Hepatic stellate cell (primary cell): ENCODE results near the gene WWOX.
"Not testable (repeated sequence)": the region's sequence is repeated elsewhere in the genome, so short reads cannot be mapped to it uniquely, and the experiment has no call there.

Experiments
- DNase-seq: peaks from one replicate; pipeline ENCODE4 v3.0.0; 2011; ENCODE audit warnings: low spot score

WWOX gene

DNA sequence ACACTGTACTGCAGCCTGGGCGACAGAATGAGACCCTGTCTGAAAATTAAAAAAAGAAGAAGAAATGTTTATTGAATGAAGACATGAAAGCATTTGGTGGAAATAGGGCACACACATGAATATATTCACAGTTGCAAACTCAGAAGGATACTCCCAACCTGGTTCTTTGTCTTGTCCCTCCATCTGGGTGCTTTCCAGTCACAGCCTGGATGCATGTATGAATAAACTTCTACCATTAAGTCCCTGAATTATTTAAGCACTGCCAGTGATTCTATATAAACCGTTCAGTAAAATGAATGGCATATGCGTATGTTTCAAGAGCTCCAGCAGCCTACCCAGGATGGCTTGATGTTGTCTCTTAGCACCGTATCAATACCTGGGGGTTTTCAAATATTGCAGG, 591.1 kb downstream of the WWOX start:
- no peak for DNase-seq

DNA sequence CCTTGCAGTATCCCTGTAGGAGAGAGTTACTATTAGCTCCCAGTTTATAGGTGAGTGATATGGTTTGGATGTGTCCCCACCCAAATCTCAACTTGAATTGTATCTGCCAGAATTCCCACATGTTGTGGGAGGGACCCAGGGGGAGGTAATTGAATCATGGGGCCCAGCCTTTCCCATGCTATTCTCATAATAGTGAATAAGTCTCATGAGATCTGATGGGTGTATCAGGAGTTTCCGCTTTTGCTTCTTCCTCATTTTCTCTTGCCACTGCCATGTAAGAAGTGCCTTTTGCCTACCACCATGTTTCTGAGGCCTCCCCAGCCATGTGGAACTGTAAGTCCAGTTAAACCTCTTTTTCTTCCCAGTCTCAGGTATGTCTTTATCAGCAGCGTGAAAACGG, 592.3 kb downstream of the WWOX start:
- DNase-seq, result not testable (repeated sequence)

DNA sequence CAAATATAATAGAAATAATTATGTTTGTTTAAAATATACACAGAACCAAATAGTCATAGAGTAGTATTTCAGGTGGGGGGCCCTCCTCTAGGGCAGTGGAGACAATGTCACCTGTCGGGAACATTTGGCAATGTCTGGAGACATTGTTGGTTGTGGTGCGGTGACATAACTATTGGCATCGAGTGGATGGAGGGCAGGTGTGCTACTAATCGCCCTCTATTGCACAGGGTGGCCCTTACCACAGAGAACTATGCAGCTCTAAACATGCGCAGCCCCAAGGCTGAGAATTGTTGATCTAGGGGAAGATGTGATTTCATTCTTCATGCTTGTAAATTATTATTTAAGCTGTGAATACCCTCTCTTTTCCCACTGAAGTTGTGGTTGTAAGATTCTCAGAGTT, 594.0 kb downstream of the WWOX start:
- DNase-seq, result no peak

DNA sequence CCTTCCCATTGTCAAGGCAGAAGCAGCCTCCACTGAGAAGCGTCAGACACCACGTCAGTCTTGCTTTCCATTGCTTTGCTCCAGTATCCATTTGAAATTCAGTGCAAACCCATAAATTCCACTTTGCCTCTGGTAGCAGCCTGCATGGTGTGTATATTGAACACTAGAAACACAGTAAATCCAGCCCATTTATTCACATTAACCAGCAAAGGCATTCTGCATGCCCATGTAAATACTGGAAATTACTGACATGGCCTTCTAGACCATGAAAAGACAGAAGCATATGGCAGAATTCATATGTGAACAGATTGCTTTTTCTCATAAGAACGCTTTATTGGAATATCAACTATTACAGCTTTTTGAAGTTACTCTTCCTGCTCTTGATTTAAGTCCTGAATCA, 595.0 kb downstream of the WWOX start:
- DNase-seq, result no peak

DNA sequence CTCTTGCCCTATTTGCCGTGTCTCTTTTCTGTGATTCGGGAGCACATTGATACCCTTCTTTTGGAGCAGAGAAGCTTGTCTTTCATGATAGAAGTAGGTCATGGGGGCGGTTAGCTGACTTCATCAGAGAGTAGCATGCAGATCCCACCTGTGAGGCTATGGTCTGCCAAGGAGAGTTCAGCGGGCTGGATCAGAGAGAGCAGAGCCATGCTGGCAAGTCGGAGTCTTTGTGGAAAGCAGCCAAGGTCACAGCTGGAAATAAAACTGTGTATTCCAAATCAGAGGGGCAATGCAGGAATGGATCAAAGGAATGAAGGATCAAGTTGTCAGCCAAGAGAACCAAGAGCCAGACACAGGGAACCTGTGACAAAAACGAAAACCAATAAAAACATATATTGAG, 595.9 kb downstream of the WWOX start:
- DNase-seq, result no peak

DNA sequence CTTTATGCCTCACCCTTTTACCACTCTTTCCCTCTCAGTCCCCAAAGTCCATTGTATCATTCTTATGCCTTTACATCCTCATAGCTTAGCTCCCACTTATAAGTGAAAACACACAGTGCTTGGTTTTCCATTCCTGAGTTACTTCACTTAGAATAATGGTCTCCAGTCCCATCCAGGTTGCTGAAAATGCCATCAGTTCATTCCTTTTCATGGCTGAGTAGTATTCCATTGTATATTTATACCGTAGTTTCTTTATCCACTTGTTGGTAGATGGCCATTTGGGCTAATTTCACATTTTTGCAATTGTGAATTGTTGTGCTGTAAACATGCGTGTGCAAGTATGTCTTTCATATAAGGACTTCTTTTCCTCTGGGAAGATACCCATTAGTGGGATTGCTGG, 597.3 kb downstream of the WWOX start:
- DNase-seq, result no peak

DNA sequence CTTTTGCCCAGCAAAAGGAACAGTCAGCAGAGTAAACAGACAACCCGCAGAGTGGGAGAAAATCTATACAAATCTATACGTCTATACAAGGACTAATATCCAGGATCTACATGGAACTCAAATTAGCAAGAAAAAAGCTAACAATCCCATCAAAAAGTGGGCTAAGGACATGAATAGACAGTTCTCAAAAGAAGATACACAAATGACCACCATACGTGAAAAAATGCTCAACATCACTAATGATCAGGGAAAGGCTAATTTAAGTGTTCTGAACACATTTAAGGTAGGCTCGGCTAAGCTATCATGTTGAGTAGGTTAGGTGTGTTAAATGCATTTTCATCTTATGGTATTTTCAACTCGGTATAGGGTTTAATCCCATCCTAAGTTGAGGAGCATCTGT, 598.0 kb downstream of the WWOX start:
- DNase-seq, result no peak

DNA sequence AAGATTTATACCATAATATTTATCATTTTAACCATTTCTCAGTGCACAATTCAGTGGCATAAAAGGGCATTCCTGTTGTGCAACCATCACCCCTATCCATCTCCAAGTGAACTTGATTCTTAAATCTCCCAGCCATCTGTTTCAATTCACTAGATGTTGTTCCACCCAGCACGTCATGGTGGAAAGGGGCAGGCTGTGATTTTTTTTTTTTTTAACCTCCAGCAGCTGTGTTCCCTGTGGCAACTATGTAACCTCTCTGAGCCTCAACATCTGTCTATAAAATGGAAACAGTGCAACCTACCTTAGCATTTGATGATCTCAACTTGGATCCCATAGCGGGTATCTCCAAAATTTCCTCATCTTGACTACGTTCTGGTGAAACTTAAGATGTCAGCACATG, 604.5 kb downstream of the WWOX start:
- no peak for DNase-seq

DNA sequence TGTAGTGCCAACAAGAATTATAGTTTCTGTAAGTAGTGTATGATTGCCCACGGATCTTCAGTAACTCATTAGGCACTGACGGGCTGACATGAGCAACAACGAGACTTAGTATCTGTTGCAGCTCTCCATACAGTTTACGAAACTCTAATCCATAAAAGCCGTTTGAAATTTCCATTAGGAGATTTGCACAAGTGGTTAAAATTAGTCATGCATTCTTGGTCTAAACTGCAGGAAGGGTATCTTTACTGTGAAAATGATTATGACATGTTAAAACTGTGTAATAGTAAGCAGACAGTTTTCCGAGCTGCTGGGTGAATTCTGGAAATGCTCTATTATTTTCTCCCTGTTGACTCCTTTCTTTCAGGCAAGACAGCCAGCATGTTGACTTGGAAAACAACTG, 605.0 kb downstream of the WWOX start:
- DNase-seq, result no peak

DNA sequence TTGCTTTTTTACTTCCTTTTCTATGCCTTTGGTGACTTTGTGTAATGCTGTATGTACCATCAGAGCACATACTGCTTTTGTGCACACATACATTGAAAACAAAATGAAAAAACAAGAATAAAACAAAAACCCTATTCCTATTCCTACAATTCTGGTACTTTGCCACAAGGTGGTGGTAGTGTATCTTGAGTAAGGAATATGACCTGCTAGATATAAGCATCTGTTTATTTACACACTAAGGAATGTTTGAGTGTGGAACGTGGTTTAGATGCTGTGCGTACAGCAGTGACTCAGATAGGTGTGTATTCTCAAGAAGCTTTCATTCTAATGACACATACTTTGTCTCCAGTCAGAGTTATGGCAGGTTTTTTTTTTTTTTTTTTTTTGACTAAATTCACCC, 606.2 kb downstream of the WWOX start:
- no peak for DNase-seq

DNA sequence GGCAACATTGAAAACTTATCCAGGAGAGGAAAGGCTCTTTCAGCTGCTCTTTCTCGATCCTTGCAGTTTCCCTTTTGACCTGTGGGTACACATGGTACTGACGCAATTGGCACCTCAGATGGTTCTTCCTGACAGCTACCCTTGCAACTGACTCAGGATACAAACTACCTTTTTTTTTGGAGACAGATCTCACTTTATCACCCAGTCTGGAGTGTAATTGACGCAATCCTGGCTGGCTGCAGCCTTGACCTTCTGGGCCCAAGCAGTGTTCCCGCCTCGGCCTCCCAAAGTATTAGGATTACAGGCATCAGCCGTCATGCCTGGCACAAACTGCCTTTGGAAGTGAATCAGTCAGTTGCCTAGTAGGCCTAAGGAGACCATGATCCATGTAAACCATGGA, 607.2 kb downstream of the WWOX start:
- DNase-seq, result no peak

DNA sequence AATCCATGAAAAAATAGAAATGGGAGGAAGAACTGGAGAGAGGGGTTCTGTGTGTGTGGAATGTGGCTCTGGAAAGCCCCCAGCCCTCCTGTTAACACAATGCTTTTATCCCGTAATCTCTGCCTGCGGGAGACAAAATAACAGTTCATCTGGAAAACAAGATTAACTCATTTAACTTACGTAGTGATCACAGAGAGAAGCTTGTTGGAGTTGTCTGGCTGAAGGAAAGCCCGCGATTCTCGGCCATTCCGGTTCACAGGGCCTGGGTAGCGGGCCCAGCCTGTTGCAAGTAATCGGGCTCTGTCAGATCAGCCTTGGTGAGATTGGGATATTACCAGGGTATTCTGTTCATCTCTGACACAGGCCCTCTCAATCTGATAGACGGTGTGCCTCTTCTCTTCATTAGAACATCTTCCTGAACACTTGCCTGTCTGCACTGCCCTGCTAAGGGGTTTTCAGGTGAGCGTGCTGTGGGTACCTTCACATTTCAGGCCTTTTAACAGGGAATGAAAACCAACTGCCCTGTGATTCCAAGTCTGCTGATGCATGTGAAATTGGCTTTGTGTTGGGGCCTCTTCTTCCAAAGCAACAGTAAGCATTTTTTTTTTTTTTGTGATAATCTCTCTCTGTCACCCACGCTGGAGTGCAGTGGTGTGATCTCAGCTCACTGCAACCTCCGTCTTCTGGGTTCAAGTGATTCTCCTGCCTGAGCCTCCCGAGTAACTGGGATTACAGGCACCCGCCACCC, 609.9 kb downstream of the WWOX start:
- no peak for DNase-seq

DNA sequence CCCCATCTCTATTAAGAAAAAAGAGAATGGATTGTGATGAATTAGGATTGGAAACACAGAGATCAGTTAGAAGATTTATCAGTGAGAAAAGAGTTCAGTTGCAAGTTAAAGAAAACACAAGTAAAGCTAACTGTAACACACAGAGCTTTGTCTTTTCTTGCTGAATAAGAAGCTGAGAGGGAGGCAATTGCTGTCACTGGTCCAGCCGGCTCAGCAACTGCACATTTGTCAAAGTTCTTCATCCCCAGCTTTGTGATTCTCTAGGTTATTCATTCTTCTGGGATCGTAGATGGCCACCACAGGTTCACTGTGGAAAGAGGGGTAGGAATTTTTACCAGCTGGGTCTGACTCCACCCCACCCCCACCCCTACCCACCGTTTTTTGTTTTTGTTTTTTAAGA, 615.7 kb downstream of the WWOX start:
- DNase-seq, result no peak

DNA sequence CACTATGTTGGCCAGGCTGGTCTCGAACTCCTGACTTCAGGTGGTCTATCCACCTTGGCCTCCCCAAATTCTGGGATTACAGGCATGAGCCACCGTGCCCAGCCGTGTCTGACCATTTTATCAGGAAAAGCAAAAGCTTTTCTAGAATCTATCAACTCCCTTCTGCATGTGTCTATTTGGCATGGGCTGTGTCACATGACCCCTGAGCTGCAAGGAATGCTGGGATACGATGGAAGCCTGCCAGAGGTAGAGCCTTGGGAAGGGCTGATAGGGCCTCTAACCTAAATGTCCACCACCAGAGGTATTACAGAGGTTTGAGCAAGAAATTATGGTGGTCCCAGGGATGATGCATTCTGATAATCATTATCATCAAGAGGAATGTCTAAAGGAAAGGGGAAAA, 616.2 kb downstream of the WWOX start:
- no peak for DNase-seq

DNA sequence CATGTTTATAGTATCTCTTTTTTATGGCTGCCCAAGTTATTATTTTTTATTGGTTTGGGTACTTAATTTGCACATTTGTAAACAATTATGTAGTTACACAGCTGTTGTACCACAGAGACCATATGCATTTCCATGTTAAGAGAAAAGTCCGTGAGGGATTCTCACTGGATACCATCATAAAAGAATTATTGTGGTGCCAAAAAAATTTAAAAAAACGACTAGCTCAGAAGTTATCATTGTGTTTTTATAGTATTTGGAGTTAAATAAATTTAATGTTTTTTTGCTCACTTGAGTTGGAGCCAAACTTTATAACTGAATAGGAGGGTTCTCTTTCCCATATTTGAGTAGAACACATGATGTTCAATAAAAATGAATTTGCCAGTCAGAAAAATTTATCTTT, 618.7 kb downstream of the WWOX start:
- no peak for DNase-seq

DNA sequence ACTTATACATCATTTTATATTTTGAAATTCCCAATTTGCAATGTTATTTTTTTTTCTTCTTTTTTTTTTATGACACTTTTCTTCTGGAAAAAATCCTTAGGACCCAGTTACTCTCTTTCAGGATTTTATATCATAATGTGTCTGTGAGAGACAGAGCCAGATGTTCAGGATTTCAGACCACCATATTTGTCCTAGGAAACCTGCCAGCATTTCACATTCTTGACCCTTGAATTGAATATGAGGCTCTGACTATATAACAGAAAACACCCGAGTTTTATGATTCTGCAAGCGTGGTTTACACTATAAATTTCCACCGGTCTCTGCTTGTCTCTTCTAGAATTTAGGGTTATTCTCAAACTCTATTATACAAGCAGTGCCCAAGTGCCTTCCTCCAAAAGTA, 621.0 kb downstream of the WWOX start:
- DNase-seq, result no peak

DNA sequence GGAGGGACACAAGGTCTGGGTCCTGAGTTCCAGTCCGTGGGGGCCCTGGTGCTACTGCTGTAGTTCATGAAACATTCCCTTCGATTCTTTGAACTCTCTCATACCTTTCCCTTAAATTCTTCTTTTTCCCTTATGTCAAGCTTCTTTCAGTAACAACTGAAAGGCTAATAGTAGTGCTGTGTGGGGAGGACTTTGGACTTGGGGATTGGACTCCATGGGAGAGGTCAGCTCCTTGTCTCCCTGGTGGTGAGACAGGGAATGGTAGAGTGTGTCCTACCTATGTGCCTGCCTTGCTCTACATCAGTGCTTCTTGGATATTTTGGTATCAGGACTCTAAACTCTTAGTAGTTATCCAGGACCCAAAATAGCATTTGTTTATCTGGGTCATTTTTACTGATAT, 628.1 kb downstream of the WWOX start:
- DNase-seq, result no peak

DNA sequence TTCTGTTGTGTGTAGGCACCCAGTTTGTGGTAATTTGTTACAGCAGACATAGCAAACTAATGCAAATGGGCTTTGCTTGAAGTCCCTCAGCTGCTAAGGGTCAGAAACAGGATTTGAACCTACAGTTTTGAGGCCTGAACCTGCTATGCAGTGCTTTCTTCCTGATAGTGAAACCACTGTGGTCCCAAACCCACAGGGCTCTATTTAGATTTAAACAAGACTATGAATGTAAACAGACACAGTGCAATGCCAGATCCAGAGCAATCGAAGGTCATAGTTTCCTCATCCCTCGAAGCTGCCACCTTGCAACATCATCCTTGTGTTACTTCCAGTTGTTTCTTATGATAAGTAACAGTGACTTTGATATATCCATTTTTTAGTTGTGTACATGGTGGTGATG, 630.2 kb downstream of the WWOX start:
- no peak for DNase-seq

DNA sequence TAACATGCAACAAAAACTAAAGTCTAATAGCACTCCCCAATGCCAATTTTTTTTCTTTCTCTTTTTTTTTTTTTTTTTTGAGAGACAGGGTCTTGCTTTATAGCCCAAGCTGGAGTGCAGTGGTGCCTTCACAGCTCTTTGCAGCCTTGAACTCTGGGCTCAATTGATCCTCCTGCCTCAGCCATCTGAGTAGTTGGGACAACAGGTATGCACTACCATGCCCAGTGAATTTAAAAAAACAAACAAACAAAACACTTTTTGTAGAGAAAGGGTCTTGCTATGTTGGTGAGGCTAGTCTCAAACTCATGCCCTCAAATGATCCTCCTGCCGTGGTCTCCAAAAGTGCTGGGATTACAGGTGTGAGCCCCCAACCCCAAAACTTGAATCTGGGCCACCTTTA, 632.3 kb downstream of the WWOX start:
- DNase-seq, result no peak

DNA sequence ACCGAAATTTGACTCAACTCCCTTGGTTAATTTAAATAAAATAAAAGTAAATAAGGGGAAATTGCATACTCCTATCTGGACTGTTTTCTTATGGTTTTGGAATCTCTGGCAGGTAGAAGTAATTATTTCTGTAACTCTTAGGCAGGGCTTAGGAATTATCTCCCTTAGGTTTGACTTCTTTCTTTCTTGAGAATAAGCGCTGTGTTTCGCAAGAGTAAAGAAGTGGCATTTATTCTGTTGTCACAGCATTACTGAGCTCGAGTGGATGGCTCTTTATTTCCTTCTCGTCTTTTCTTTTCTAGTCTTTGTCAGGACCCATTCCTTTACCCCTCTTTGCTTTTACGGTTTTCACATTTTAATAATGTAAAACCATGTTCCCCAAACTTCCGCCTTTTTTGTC, 633.2 kb downstream of the WWOX start:
- no peak for DNase-seq

DNA sequence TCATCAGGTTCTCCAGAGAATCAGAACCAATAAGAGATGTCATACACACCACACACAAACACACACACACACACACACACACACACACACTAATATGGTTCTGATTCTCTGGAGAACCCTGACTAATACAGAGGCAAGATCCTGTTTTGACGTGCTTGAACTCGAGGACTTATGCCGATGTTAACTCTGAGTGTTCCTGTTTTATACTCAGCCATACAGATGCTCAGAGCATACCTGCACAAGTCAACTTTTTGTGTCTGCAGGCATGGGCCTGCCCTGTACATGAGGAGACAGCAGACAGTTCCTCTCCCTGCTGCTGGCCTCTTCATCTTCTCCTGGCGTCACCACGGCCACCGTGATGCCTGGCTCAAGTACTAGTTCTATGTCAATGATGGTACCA, 635.9 kb downstream of the WWOX start:
- DNase-seq, result no peak

DNA sequence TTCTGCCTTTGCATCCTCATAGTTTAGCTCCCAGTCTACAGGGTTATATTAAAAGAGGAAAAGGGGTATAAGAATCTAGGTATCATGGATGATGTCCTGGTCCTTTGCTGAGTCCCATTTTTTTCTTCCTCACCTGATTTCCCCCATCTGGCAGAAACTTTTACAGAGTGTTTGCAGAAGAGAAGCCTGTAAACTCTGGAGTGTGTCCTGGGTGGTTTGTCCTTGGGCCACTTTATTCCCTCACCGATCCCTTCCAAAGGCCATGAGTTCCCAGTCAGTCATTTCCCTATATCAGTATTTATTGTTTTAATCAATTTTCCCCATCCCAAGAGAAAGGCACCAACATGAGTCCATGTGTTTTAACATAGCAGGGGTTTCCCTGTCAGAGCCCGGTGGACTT, 638.2 kb downstream of the WWOX start:
- DNase-seq, result no peak

DNA sequence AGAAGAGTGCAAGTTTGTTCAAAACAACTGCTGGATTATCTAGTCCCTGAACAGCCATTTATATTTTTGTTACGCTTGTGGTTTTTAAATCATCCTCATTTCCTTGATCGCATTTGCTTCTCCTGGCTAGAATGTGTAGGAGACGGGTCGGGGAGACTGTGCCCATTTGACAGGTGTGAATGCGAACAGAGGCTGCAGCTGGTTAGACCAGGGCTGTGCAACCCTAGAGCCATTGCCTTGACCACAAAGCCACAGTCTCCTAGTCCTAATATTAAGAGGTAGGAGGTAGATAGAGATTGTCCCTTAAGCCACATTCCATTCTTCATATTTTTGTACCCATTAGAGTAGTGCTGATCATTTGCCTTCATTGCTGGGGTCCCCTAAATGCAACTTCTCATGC, 639.1 kb downstream of the WWOX start:
- no peak for DNase-seq

DNA sequence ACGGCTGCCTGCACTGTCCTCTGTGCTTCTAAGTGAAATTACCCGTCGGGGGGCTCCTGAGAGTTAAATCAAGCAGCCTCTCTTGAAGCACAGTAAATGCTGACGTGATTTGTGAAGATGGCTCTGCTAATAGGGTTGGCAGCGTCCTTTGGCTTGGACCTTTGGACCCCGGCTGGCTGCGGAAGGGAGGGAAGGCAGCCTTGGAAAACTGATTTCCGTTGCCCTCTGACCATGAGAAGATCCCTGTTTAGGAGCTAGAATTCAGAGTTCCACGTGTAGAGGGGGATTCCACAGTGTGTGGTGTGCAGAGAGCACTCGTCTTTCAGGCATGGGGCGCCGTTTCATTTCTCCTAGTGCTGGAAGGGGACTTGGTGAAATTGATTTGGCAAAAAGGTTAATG, 640.8 kb downstream of the WWOX start:
- no peak for DNase-seq
